HEK293 (cell line): ENCODE results near the gene CAP2.

Experiments
- CTCF ChIA-PET: fragments of 350-600 bp; formaldehyde crosslinking; extraction: SDS; loops from one replicate; lab custom pipeline; 2021; ENCODE audit warnings: antibody characterized with exemption; lab: Yijun Ruan, JAX
- POLR2A ChIA-PET: fragments of 300-600 bp; formaldehyde crosslinking; extraction: SDS; loops from one replicate; lab custom pipeline; 2020; ENCODE audit warnings: antibody characterized with exemption, inconsistent platforms; lab: Yijun Ruan, JAX
- H3K27ac ChIP-seq: fragments of 200-500 bp; sonication (Bioruptor generic); 2 replicates; pipeline ENCODE4 v1.5.1; 2014; ENCODE audit warnings: low read depth, low read length, control low read depth, inconsistent platforms; ENCODE audit errors: extremely low read depth
- H3K36me3 ChIP-seq, 2 experiments: fragments of 200-500 bp in 1 of 2; sonication (Bioruptor generic) in 1 of 2; 1 replicate in 1 of 2; 2 replicates in 1 of 2; pipeline ENCODE4 v1.5.1; 2014 to 2017; ENCODE audit warnings: inconsistent platforms in 2 of 2, low read length in 2 of 2; ENCODE audit not compliant: control insufficient read depth in 2 of 2, insufficient read depth in 1 of 2
- H3K4me1 ChIP-seq: fragments of 200-500 bp; sonication (Bioruptor generic); 2 replicates; pipeline ENCODE4 v1.5.1; 2014; ENCODE audit warnings: mild to moderate bottlenecking, low read length, inconsistent platforms; ENCODE audit not compliant: control insufficient read depth, insufficient read depth
- H3K4me3 ChIP-seq: 2 replicates; pipeline ENCODE4 v1.5.1; 2011; ENCODE audit warnings: low read depth, mild to moderate bottlenecking, control low read depth, low read length, moderate library complexity
- H3K9me3 ChIP-seq: fragments of 200-500 bp; sonication (Bioruptor generic); 2 replicates; pipeline ENCODE4 v1.5.1; 2014; ENCODE audit warnings: low read depth, low read length, inconsistent platforms; ENCODE audit not compliant: control insufficient read depth, insufficient read depth
- BCL6B ChIP-seq: fragments of 450-650 bp; formaldehyde crosslinking; IDR thresholded peaks from 2 replicates; pipeline ENCODE4 v1.5.1; 2017; ENCODE audit warnings: missing biosample characterization, missing genetic modification characterization
- REPIN1 ChIP-seq: fragments of 450-650 bp; formaldehyde crosslinking; IDR thresholded peaks from 2 replicates; pipeline ENCODE4 v1.5.1; 2017; ENCODE audit warnings: missing biosample characterization, missing genetic modification characterization, low read depth
- YY1 ChIP-seq: fragments of 450-650 bp; formaldehyde crosslinking; IDR thresholded peaks from 2 replicates; pipeline ENCODE4 v1.5.1; 2018; ENCODE audit warnings: missing biosample characterization, missing genetic modification characterization
- ZIC2 ChIP-seq: fragments of 450-650 bp; formaldehyde crosslinking; IDR thresholded peaks from 2 replicates; pipeline ENCODE4 v1.5.1; 2016; ENCODE audit warnings: missing biosample characterization, missing genetic modification characterization
- ZNF112 ChIP-seq: fragments of 450-650 bp; formaldehyde crosslinking; IDR thresholded peaks from 2 replicates; pipeline ENCODE4 v1.5.0; 2017; ENCODE audit warnings: missing biosample characterization, missing genetic modification characterization
- ZNF174 ChIP-seq: fragments of 450-650 bp; formaldehyde crosslinking; IDR thresholded peaks from 2 replicates; pipeline ENCODE4 v1.5.0; 2017; ENCODE audit warnings: missing biosample characterization, mild to moderate bottlenecking, missing genetic modification characterization
- ZNF2 ChIP-seq: fragments of 450-650 bp; formaldehyde crosslinking; IDR thresholded peaks from 2 replicates; pipeline ENCODE4 v1.5.1; 2016; ENCODE audit warnings: missing biosample characterization, missing genetic modification characterization
- ZNF202 ChIP-seq: fragments of 450-650 bp; formaldehyde crosslinking; IDR thresholded peaks from 2 replicates; pipeline ENCODE4 v1.5.1; 2016; ENCODE audit warnings: missing biosample characterization, missing genetic modification characterization, borderline replicate concordance
- ZNF391 ChIP-seq: fragments of 450-650 bp; formaldehyde crosslinking; IDR thresholded peaks from 2 replicates; pipeline ENCODE4 v1.5.1; 2016; ENCODE audit warnings: low read depth, missing biosample characterization, missing genetic modification characterization, borderline replicate concordance
- ZNF585B ChIP-seq: fragments of 450-650 bp; formaldehyde crosslinking; IDR thresholded peaks from 2 replicates; pipeline ENCODE4 v1.5.1; 2016; ENCODE audit warnings: missing biosample characterization, missing genetic modification characterization
- ZNF624 ChIP-seq: fragments of 450-650 bp; formaldehyde crosslinking; IDR thresholded peaks from 2 replicates; pipeline ENCODE4 v1.5.1; 2017; ENCODE audit warnings: missing biosample characterization, missing genetic modification characterization
- ZNF626 ChIP-seq: fragments of 450-650 bp; sonication (Bioruptor Pico); formaldehyde crosslinking; IDR thresholded peaks from 2 replicates; pipeline ENCODE4 v1.5.1; 2018; ENCODE audit warnings: missing biosample characterization, missing genetic modification characterization, inconsistent platforms
- ZNF660 ChIP-seq: fragments of 450-650 bp; IDR thresholded peaks from 2 replicates; pipeline ENCODE4 v1.5.1; 2018; ENCODE audit warnings: missing biosample characterization, mild to moderate bottlenecking, missing genetic modification characterization
- ZNF792 ChIP-seq: fragments of 450-650 bp; formaldehyde crosslinking; IDR thresholded peaks from 2 replicates; pipeline ENCODE4 v1.5.1; 2016; ENCODE audit warnings: missing biosample characterization, missing genetic modification characterization
- TF ChIP-seq, protein P1 (sequence below): fragments of 450-650 bp; formaldehyde crosslinking; IDR thresholded peaks from 2 replicates; pipeline ENCODE4 v1.5.1; 2017; ENCODE audit warnings: missing biosample characterization, missing genetic modification characterization
- TF ChIP-seq, protein P2 (sequence below): fragments of 450-650 bp; formaldehyde crosslinking; IDR thresholded peaks from 2 replicates; pipeline ENCODE4 v1.5.1; 2017; ENCODE audit warnings: missing biosample characterization, missing genetic modification characterization
- TF ChIP-seq, protein P3 (sequence below): fragments of 450-650 bp; formaldehyde crosslinking; IDR thresholded peaks from 2 replicates; pipeline ENCODE4 v1.5.1; 2016; ENCODE audit warnings: missing biosample characterization, missing genetic modification characterization
- TF ChIP-seq, protein P4 (sequence below): fragments of 450-650 bp; formaldehyde crosslinking; IDR thresholded peaks from 2 replicates; pipeline ENCODE4 v1.5.1; 2016; ENCODE audit warnings: missing biosample characterization, missing genetic modification characterization
- TF ChIP-seq, protein P5 (sequence below): fragments of 450-650 bp; formaldehyde crosslinking; IDR thresholded peaks from 2 replicates; pipeline ENCODE4 v1.5.1; 2016; ENCODE audit warnings: missing biosample characterization, missing genetic modification characterization, borderline replicate concordance

The CAP2 gene

GRCh38 chr6:17452096-17452495 is 58.7 kb downstream of the CAP2 start:
- H3K4me3 ChIP-seq: no peak overlapping the region
- ChIA-PET POLR2A (no interaction called here), CTCF (no interaction called here)
- no peak for TF ChIP-seq YY1
- TF ChIP-seq ZNF792 (tag by site-specific recombination): no peak
- no peak for TF ChIP-seq ZNF626 (tag by site-specific recombination)
- no peak for TF ChIP-seq ZNF202 (tag by site-specific recombination)
- TF ChIP-seq, protein P1, sequence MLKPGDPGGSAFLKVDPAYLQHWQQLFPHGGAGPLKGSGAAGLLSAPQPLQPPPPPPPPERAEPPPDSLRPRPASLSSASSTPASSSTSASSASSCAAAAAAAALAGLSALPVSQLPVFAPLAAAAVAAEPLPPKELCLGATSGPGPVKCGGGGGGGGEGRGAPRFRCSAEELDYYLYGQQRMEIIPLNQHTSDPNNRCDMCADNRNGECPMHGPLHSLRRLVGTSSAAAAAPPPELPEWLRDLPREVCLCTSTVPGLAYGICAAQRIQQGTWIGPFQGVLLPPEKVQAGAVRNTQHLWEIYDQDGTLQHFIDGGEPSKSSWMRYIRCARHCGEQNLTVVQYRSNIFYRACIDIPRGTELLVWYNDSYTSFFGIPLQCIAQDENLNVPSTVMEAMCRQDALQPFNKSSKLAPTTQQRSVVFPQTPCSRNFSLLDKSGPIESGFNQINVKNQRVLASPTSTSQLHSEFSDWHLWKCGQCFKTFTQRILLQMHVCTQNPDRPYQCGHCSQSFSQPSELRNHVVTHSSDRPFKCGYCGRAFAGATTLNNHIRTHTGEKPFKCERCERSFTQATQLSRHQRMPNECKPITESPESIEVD (tag by site-specific recombination): no peak
- TF ChIP-seq, protein P2, sequence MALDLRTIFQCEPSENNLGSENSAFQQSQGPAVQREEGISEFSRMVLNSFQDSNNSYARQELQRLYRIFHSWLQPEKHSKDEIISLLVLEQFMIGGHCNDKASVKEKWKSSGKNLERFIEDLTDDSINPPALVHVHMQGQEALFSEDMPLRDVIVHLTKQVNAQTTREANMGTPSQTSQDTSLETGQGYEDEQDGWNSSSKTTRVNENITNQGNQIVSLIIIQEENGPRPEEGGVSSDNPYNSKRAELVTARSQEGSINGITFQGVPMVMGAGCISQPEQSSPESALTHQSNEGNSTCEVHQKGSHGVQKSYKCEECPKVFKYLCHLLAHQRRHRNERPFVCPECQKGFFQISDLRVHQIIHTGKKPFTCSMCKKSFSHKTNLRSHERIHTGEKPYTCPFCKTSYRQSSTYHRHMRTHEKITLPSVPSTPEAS (tag by site-specific recombination): no peak
- no peak for TF ChIP-seq ZNF624
- TF ChIP-seq ZIC2: no peak
- TF ChIP-seq, protein P3, sequence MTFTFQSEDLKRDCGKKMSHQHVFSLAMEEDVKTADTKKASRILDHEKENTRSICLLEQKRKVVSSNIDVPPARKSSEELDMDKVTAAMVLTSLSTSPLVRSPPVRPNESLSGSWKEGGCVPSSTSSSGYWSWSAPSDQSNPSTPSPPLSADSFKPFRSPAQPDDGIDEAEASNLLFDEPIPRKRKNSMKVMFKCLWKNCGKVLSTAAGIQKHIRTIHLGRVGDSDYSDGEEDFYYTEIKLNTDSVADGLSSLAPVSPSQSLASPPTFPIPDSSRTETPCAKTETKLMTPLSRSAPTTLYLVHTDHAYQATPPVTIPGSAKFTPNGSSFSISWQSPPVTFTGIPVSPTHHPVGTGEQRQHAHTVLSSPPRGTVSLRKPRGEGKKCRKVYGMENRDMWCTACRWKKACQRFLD: no peak
- no peak for TF ChIP-seq ZNF660
- no peak for TF ChIP-seq ZNF174 (tag by site-specific recombination)
- TF ChIP-seq ZNF585B (tag by site-specific recombination): no peak
- TF ChIP-seq, protein P4, sequence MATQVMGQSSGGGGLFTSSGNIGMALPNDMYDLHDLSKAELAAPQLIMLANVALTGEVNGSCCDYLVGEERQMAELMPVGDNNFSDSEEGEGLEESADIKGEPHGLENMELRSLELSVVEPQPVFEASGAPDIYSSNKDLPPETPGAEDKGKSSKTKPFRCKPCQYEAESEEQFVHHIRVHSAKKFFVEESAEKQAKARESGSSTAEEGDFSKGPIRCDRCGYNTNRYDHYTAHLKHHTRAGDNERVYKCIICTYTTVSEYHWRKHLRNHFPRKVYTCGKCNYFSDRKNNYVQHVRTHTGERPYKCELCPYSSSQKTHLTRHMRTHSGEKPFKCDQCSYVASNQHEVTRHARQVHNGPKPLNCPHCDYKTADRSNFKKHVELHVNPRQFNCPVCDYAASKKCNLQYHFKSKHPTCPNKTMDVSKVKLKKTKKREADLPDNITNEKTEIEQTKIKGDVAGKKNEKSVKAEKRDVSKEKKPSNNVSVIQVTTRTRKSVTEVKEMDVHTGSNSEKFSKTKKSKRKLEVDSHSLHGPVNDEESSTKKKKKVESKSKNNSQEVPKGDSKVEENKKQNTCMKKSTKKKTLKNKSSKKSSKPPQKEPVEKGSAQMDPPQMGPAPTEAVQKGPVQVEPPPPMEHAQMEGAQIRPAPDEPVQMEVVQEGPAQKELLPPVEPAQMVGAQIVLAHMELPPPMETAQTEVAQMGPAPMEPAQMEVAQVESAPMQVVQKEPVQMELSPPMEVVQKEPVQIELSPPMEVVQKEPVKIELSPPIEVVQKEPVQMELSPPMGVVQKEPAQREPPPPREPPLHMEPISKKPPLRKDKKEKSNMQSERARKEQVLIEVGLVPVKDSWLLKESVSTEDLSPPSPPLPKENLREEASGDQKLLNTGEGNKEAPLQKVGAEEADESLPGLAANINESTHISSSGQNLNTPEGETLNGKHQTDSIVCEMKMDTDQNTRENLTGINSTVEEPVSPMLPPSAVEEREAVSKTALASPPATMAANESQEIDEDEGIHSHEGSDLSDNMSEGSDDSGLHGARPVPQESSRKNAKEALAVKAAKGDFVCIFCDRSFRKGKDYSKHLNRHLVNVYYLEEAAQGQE (tag by site-specific recombination): no peak
- TF ChIP-seq, protein P5, sequence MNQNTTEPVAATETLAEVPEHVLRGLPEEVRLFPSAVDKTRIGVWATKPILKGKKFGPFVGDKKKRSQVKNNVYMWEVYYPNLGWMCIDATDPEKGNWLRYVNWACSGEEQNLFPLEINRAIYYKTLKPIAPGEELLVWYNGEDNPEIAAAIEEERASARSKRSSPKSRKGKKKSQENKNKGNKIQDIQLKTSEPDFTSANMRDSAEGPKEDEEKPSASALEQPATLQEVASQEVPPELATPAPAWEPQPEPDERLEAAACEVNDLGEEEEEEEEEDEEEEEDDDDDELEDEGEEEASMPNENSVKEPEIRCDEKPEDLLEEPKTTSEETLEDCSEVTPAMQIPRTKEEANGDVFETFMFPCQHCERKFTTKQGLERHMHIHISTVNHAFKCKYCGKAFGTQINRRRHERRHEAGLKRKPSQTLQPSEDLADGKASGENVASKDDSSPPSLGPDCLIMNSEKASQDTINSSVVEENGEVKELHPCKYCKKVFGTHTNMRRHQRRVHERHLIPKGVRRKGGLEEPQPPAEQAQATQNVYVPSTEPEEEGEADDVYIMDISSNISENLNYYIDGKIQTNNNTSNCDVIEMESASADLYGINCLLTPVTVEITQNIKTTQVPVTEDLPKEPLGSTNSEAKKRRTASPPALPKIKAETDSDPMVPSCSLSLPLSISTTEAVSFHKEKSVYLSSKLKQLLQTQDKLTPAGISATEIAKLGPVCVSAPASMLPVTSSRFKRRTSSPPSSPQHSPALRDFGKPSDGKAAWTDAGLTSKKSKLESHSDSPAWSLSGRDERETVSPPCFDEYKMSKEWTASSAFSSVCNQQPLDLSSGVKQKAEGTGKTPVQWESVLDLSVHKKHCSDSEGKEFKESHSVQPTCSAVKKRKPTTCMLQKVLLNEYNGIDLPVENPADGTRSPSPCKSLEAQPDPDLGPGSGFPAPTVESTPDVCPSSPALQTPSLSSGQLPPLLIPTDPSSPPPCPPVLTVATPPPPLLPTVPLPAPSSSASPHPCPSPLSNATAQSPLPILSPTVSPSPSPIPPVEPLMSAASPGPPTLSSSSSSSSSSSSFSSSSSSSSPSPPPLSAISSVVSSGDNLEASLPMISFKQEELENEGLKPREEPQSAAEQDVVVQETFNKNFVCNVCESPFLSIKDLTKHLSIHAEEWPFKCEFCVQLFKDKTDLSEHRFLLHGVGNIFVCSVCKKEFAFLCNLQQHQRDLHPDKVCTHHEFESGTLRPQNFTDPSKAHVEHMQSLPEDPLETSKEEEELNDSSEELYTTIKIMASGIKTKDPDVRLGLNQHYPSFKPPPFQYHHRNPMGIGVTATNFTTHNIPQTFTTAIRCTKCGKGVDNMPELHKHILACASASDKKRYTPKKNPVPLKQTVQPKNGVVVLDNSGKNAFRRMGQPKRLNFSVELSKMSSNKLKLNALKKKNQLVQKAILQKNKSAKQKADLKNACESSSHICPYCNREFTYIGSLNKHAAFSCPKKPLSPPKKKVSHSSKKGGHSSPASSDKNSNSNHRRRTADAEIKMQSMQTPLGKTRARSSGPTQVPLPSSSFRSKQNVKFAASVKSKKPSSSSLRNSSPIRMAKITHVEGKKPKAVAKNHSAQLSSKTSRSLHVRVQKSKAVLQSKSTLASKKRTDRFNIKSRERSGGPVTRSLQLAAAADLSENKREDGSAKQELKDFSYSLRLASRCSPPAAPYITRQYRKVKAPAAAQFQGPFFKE (tag by site-specific recombination): no peak
- no peak for TF ChIP-seq REPIN1 (tag by site-specific recombination)
- no peak for TF ChIP-seq BCL6B (tag by site-specific recombination)
- TF ChIP-seq ZNF2 (tag by site-specific recombination): no peak
- no peak for TF ChIP-seq ZNF391 (tag by site-specific recombination)
- TF ChIP-seq ZNF112 (tag by site-specific recombination): no peak
- H3K4me1 ChIP-seq: peaks cover 11% of the 10 kb centered on the region
- H3K36me3 ChIP-seq: no peaks in the 10 kb centered on the region
- no peaks in the 10 kb centered on the region for H3K9me3 ChIP-seq
- H3K27ac ChIP-seq: no peak overlapping the region
